NCI-H2227 (cell line): ENCODE results near the gene PPP1CA.

Source experiments
- DNase-seq: peaks from one replicate; lab custom pipeline; 2025; ENCODE audit not compliant: unreplicated experiment; lab: John Stamatoyannopoulos, UW

Gene PPP1CA

DNA sequence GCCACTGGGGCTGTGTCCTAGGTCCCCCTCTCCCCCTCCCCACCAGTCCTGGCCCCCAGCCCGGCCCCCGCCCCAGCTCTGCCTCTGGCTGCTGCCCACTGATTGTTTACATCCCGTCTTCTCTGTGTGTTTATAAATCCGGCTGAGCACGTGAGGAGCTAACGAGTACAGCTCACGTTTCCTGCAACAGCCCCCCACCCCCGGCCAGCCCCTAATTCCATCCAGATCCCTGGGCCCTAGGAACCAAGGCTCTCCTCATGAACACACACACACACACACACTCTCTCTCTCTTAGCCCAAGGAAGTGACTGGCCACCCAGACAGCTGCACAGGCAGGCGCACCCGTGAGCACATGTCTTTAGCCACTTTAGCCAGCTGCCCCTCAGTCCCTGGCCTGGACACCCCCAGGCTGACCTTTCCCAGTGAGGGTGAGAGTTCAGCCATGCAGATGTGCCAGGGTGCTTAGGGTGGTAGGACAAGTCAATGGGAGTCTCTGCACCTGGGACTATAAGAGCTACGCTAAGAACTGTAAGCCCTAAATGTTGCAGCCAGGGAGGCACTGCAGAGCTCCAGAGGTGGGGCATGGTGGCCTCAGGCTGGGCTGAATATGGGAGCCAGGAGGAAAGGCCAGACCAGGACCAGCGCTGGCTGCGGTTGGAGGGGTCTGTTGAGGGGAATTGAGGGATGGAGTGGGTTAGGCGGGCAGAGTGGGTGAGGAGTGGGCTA lies 31.1 kb downstream of the PPP1CA start:
- DNase-seq: no peak

DNA sequence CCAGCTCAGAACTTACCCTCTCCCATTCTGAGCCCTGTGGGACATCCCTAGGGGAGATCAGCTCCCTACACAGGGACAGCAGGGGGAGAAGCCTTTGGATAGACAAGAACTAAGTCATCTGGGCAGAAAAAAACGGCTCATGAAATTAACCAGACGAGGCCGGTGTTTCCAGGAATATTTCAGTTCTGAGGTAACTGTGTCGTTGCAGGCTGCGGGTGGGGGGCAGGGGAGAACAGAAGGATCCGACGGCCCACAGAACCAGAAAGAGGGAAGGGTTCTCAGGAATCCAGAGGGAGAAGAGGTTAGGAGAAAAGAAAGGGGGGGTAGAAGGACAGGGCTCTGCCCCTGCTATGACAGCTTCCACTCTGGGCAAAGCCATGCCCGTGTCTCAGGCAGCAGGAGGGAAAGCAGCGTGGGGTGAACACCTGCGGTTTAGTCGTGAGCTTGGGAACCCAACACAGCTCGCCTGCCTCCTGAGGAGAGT lies 31.8 kb downstream of the PPP1CA start:
- no peak for DNase-seq

DNA sequence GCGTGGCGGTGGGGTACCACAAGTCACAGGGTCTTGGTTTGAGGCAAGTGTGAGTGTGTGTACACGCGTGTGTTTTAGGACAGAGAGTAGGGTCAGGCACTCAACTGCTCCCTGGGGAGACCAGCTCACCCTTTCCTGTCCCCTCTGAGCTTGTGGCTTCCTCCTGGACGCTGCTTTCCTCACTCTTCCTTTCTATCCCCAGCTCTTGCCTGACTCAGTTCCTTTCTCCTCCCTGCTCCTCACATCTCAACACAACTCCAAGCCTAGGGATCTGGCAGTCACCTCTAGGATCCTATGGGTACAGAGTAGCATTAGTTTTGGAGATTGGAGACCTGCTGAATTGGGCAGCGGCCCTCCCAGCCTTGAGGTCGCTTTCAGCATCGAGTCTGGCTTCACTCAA lies 32.4 kb downstream of the PPP1CA start:
- DNase-seq: no peak

- DNase-seq: no peak
These were observed 33.0 kb downstream of the PPP1CA start for GRCh38 chr11:67368621-67369020.

- DNase-seq: no peak
These were observed 33.9 kb downstream of the PPP1CA start for GRCh38 chr11:67367761-67368227.

DNA sequence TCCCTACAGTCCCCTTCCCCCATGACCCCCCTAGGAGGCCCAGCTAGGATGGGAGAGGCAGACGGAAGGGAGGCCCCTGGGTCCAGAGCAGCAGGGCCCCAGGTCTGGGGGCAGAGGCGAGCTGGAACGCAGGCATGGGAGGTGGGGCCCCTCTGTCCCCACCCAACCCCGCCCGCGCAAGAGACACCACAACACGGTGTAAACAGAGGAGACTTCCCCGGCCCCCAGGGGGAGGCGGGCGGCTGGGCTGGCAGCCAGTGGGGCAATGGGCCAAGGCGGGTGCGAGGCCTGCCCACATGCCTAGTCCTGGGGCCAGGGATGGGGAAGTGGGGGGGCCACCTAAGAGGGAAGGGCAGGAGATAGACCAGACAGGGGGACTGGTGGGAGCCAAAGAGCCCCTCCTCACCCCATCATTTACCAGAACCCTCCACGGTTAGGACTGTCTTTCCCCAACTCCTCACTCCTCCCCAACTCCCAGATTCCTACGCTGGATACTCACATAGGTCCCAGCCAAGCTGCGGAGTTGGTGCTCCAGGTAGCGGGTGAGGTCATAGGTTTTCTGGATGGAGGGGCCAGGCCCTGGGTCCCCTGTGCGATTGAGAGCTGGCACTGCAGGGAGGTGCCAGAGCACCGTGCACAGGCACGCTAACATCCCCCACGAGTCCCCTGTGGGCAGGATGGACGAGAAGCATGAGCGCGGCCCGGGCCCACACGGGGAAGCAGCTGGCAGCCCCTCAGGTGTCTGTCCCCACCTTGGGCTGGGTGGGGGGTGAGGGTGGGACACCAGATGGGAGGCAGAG lies 34.5 kb downstream of the PPP1CA start:
- no peak for DNase-seq

DNA sequence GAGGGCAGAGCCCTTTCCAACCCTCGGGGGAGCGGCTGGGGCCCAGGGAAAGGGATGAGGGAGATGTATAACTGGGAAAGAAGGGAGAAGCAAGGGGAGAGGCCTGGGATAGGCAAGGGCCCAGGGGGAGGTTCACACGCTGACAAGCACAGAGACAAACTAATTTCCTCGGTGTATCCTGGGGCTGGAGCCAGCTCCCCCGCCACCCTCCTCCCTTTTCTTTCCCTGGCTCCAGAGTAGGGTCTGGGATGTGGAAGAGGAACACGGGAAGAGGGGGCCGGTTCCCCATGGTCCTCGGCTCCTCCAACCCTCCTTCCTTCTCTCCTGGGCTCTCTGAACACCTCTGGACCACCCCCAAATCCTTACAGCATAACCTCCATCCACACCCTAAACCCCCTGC lies 35.1 kb downstream of the PPP1CA start:
- DNase-seq: no peak

GRCh38 chr11:67365736-67366444 lies 35.8 kb downstream of the PPP1CA start:
- no peak for DNase-seq

DNA sequence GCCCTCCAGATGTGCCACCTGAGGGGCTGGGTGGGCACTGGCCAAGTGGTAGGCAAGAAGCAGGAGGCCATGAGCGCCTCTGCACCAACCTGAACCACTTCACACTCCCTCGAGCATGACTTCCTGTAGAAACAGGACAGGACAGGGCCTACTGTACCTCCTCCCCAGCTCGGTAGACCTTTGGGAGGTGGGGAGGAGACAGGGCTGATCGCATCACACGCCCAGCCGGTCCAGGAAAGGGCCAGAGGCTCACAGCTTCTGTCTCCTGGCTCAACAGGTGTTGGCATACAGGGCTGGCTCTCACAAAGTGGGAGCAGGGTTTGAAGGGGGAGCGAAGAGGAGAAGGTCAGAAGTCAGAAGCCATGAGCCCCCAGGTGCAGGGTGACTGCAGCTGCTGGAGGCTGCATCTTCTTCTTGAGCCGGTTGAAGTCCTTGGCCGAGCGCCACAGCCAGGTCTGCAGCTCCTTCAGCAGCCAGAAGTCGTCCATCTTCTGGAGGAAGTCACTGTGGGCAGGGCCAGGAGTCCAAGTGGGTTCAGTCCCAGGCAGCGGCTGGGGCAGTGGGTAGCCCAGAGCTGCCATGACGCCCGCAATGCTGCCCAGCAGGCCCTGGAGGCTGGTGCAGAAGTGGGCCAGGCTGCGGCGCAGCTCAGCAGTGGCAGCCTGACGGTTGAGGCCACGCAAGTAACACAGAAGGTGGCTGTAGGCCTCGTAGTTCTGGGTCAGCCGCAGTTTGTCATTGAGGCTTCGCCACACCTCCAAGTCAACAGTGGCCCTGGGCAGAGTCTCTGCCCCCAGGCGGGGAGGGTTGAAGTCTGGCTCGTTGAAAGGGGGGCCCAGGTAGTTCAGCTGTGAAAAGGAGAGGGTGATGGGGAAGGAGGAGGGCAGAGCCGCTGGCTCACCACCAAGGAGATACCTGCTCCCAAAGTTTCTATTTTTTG lies 36.6 kb downstream of the PPP1CA start:
- DNase-seq: no peak

DNA sequence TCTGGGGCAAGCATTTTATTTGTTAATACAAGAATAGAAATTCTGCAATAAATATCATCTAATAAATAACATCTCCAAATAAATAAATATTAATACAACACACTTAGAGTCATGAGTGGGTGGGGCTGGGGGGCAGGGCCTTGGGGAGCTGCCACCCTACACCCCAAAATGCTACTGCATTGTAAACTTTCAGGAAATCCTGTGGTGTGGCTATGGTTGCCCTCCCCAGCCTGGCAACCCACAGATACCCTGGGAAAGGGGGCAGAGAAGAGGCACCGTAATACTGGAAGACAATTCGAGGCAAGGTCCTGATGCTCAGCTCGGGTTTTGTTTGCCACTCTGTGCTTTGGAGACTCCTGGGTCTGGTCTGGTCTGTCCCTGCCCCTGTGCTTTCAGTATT lies 37.5 kb downstream of the PPP1CA start:
- no peak for DNase-seq

DNA sequence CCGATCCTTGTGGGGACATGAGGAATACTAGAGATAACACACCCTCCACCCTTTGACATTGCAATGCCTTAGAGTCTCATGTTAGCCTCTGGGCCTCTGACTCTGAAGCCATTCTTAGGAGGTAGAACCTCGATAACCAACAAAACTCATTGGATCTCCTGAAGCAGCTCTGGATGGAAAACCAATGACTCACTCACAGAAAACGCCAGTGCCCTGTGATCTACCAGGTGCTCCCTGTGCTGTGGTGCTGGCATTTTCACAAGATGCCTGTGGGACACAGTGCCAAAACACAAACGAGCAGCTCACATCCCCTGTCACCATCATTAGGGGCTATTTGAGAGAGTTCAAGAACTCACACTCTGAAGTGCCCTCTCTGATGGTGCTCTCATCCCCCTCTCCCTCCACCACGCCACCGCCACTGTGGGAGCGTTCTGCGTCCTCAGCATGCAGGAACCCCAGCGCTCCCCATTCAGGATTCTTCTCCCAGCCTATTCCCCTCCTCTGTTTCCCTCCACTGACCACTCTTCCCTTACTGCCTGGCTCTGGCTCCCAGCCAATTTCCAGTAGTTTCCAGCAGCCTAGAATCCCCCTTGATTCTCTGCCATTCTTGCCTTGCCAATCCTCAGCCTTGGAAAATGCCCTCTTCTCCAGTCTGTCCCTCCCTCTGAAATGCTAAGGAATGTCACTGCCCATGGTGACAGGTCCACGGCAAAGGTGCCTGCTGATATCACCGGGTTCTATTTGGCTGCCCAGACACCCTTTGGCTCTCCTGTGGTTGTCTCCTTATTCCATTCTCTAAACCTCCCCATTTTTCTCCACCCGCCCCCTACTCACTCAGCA lies 43.6 kb downstream of the PPP1CA start:
- no peak for DNase-seq

GRCh38 chr11:67356864-67357561 lies 44.6 kb downstream of the PPP1CA start:
- DNase-seq: peak; percentile 83

GRCh38 chr11:67356387-67356863 lies 45.2 kb downstream of the PPP1CA start:
- no peak for DNase-seq

GRCh38 chr11:67355794-67356386 lies 45.8 kb downstream of the PPP1CA start:
- no peak for DNase-seq

GRCh38 chr11:67355023-67355793 lies 46.5 kb downstream of the PPP1CA start:
- DNase-seq: no peak

DNA sequence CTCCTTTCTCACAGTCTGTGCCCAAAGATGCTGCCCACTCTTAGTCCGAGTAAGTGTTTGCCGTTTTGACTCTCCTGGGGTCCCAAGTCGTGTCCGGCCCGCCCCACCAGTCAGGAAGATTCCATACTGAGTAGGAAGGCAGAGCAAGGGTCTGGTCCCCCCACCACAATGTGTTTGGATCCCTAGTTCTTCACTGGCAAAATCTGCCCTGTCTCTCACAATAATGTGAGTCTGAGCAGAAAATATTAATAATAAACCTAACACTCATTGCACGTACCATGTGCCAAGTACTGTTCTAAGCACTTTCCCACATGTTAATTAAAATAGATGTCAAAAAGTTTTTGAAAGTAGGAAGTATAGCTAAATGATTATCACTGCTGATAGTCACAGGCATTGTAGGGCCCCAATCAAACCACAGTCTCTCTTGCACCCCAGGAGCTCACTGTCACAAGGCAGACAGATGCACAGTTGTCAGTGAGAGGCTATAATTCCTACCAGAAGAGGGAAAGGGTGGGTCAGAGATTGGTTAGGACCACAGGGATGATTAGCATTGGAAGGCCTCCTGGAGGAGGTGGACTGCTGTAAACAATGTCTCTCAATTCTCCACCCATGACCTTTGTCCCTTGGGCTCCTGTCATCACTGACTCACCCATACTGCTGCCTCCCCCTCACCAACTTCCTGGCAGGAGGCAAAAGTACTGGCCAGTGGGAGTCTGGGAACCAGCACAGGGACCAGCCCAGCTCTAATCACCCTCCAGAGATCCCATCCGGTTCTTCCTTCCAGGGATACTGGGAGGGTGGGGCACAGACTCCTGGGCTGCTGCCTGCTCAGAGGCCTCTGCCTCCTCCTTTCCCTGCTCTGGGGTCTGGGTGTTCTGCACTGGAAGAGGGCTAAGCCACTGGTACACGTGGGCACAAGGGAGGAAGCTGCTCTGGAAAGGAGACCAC lies 47.3 kb downstream of the PPP1CA start:
- no peak for DNase-seq
